Dendritic cell treated with granulocyte-macrophage colony-stimulating factor and Interleukin-4, amounts not matched to agents 40 ng/mL and 50 ng/mL, for 4 days (primary cell): ENCODE results near the gene GALNT2.
A peak's percentile ranks its signal among the peaks of the same experiment; 100 is the strongest.

Source experiments
- H3K27ac Mint-ChIP-seq: one replicate; pipeline ENCODE4 v1.8.0; 2022; ENCODE audit warnings: mild to moderate bottlenecking, mixed read lengths
- H3K27me3 Mint-ChIP-seq: one replicate; pipeline ENCODE4 v1.8.0; 2022; ENCODE audit warnings: mild to moderate bottlenecking, mixed read lengths
- H3K36me3 Mint-ChIP-seq: one replicate; pipeline ENCODE4 v1.8.0; 2022; ENCODE audit warnings: low read depth, mixed read lengths
- H3K4me1 Mint-ChIP-seq: one replicate; pipeline ENCODE4 v1.8.0; 2022; ENCODE audit warnings: low read depth, mixed read lengths
- H3K4me3 Mint-ChIP-seq: one replicate; pipeline ENCODE4 v1.8.0; 2022; ENCODE audit warnings: mild to moderate bottlenecking, moderate library complexity, mixed read lengths
- H3K9me3 Mint-ChIP-seq: one replicate; pipeline ENCODE4 v1.8.0; 2022; ENCODE audit warnings: mixed read lengths
- intact Hi-C: fragments of 100-400 bp; cut with micrococcal nuclease; formaldehyde crosslinking; loops from one replicate; pipeline ENCODE4 v1.15.0; 2022

Gene GALNT2

DNA sequence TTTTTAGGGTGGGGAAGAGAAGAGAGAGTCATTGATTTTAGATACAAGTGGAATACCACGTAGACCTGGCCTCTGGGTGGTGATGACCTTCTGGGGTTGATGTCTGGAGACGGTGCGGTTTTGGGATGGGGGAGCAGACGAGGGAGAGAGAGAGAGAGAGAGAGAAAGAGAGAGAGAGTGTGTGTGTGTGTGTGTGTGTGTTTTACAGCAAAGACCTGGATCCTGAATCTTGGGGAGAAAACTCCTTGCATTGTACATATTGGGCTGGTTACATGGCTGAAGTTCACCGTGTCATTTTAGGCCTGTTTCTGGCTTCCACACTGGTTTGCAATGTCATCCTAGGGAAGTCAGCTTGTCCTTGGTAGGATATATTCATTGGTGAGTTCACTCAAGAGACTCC, 89.0 kb downstream of the GALNT2 start:
- no peak overlapping the region for H3K27ac Mint-ChIP-seq
- H3K4me3 Mint-ChIP-seq: no peak overlapping the region
- no peaks in the 10 kb centered on the region for H3K36me3 Mint-ChIP-seq
- intact Hi-C loops: no loop called here
- H3K9me3 Mint-ChIP-seq: no peaks in the 10 kb centered on the region
- H3K4me1 Mint-ChIP-seq: peaks cover 68% of the 10 kb centered on the region
- no peaks in the 10 kb centered on the region for H3K27me3 Mint-ChIP-seq

DNA sequence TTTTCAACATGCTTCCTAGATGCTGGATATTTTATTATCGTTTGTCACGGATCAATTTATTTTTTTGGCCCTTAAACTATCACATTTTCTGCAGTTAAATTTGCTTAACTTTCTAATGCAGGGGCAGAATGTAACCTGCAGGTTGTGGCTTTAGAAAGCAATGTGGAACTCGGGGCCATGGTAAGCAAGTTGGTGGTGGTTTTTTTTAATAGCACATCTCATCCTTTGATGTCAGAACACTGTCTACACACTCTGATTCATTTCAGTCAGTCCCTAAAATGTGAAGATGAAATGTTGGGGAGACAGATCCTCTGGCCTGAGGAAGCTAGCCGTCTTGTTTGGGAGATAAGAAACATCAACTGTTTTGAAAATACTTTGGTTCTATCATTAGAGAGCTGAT, 89.5 kb downstream of the GALNT2 start:
- peaks cover 67% of the 10 kb centered on the region for H3K4me1 Mint-ChIP-seq
- H3K27me3 Mint-ChIP-seq: no peaks in the 10 kb centered on the region
- H3K9me3 Mint-ChIP-seq: no peaks in the 10 kb centered on the region
- H3K36me3 Mint-ChIP-seq: no peaks in the 10 kb centered on the region
- no peak overlapping the region for H3K4me3 Mint-ChIP-seq
- intact Hi-C loops: no loop called here
- no peak overlapping the region for H3K27ac Mint-ChIP-seq

DNA sequence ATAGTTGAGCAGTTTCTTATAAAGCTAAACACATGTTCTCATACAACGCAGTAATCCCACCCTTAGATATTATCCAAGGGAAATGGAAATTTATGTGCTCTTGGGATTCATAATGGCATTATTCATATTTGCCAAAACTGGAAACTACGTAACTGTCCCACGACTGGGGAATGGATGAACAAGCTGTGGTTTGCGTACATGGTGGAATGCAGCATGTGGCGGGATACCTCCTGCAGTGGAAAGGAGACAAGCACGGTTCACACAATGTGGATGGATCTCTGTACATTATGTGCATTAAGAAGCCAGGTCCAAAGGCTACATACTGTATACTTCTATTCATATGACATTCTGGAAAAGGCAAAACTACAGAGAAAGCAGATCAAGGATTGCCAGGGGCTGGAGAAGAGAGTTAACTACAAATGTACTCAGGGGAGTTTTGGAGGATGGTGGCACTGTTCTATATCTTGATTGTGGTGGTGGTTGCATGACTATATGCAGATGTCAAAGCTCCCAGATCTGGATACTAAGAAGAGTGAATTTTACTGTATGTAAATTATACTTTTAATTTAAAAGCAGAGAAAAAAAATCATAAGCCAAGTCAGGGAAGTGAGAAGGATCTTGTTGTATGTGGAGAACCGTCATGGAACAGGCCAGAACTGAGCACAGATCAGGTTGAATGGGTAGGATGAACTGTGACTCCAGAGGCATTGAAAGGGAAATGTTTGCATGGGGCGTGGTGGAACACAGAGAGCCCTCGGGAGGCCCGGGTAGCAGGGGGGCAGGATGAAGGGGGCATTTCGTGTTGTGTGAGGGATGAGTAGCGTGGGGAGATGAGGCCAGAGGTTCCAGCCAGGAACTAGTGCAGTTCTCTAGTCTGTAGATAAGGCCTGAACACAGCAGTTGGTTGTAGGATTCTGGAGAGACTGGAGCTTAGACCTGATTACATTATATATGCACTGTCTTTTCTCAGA, 90.7 kb downstream of the GALNT2 start:
- Mint-ChIP-seq H3K36me3 (no peaks in the 10 kb centered on the region), H3K4me1 (peaks cover 68% of the 10 kb centered on the region), H3K9me3 (no peaks in the 10 kb centered on the region), H3K4me3 (no peak overlapping the region), H3K27ac (no peak overlapping the region), H3K27me3 (no peaks in the 10 kb centered on the region)
- intact Hi-C loops: no loop called here

- intact Hi-C loops: no loop called here
- no peaks in the 10 kb centered on the region for H3K27me3 Mint-ChIP-seq
- H3K36me3 Mint-ChIP-seq: no peaks in the 10 kb centered on the region
- H3K4me1 Mint-ChIP-seq: peaks cover 63% of the 10 kb centered on the region
- no peak overlapping the region for H3K4me3 Mint-ChIP-seq
- H3K27ac Mint-ChIP-seq: no peak overlapping the region
- no peaks in the 10 kb centered on the region for H3K9me3 Mint-ChIP-seq
Observed at GRCh38 chr1:230158415-230159291, 91.6 kb downstream of the GALNT2 start.

- Mint-ChIP-seq H3K27ac (no peak overlapping the region), H3K4me1 (peaks cover 62% of the 10 kb centered on the region), H3K9me3 (no peaks in the 10 kb centered on the region), H3K27me3 (no peaks in the 10 kb centered on the region), H3K36me3 (no peaks in the 10 kb centered on the region), H3K4me3 (no peak overlapping the region)
- intact Hi-C loops: no loop called here
Observed at GRCh38 chr1:230159580-230159979, 92.5 kb downstream of the GALNT2 start.

DNA sequence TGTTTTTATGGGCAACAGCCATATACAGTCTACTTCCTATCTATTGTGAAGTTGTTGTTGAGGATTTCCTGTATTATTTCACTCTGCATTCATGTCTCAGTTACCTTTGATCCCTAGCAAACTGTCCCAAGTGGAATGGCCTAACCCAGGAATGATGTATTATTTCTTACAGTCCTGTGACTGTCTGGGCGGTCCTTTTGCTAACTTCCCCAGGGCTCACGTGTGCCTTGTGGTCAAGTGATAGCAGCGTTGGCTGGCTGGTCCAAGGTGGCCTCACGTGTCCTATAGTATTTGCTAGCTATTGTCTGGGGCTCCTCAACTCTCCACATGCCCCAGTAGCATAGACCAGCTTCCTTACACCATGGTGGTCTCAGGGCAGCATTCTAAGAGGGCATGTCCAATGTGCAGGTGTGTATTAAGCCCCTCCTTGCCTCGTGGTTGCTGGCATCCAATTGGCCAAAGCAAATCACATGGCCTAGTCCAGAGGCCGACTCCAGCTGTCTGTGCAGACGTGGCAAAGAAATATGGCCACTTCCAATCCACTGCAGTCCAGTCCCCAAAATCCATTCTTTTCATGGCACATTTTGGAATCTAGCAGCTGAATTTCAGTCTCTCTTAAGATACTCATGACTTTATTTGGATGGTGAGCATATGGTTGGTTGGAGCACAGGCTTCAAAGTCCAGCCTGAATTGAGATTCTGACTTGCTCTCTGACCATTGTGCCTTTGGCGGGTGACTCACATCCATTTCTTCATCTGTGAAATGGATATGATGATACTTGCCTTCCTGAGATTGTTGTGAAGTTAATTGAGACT, 94.1 kb downstream of the GALNT2 start:
- H3K27ac Mint-ChIP-seq: peak overlapping the region; percentile 17
- peaks cover 56% of the 10 kb centered on the region for H3K4me1 Mint-ChIP-seq
- intact Hi-C loops: no loop called here
- H3K27me3 Mint-ChIP-seq: no peaks in the 10 kb centered on the region
- no peak overlapping the region for H3K4me3 Mint-ChIP-seq
- H3K9me3 Mint-ChIP-seq: no peaks in the 10 kb centered on the region
- H3K36me3 Mint-ChIP-seq: no peaks in the 10 kb centered on the region

DNA sequence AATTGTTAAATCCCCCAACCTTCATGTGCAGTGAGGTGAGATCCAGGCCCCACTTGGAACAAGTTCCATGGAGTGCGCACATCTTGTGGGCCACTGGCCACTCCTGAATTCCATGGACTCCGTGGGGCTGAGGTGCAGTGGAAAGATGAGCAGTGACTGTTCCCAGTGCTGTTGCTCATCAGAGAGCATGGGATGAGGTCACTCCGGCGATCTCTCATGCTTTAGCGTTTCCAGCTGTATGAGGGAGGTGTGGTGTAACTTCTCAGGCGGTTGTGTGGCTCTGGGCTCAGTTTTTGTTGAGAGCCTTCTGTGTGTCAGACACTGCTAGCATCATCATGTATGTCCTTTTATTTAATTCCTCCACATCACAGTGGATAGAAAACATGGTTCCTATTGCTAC, 96.2 kb downstream of the GALNT2 start:
- intact Hi-C loops: no loop called here
- Mint-ChIP-seq H3K4me3 (no peak overlapping the region), H3K9me3 (no peaks in the 10 kb centered on the region), H3K36me3 (no peaks in the 10 kb centered on the region), H3K27ac (no peak overlapping the region), H3K4me1 (peaks cover 58% of the 10 kb centered on the region), H3K27me3 (no peaks in the 10 kb centered on the region)

DNA sequence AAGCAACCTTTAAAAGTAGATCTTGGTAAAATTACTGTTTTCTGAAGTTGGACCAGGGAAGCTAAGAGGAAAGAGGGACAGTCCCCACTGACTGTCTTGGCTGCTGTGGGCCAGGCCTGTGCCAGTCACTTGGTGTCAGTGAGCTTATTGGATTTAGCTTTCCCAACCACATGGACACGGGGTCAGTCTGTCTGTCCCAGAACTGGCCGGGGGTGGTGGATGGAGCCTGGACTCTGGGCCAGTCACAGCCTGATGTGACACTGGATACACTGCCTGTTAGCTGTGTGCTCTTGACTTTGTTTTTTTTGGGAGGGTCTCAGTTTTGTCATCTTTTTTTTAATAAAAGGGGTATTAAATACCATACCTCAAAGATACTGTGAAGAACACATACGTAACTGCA, 96.7 kb downstream of the GALNT2 start:
- H3K27ac Mint-ChIP-seq: no peak overlapping the region

DNA sequence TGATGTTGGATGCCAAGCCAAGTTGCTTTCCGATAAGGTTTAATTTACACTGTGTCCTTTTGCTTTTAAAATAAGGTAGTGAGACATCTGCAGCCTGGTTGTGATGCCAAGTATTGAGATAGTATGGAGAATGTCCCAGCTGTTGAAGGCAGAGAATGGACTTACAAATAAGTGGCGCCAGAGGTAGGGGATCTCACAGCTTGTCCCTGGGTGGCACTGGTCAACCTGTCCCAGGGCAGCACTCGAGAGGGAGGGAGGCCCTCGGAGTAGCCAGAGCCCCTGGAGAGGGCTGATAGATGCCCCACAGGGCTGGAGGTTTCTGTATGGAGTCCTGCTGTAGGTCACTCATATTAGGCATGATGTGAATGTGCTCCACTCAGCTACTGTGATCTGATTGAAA, 98.5 kb downstream of the GALNT2 start:
- Mint-ChIP-seq H3K4me3 (no peak overlapping the region), H3K27me3 (no peaks in the 10 kb centered on the region), H3K27ac (no peak overlapping the region), H3K4me1 (peaks cover 52% of the 10 kb centered on the region), H3K36me3 (no peaks in the 10 kb centered on the region), H3K9me3 (no peaks in the 10 kb centered on the region)
- intact Hi-C loops: loop anchor here (5.0 kb wide), 2 partner anchors 58 to 503 kb away; no protein-coding TSS in a partner anchor

More for the DNA sequence above, 96.7 kb downstream of the GALNT2 start:
- no peaks in the 10 kb centered on the region for H3K9me3 Mint-ChIP-seq
- H3K4me1 Mint-ChIP-seq: peaks cover 53% of the 10 kb centered on the region
- no peaks in the 10 kb centered on the region for H3K36me3 Mint-ChIP-seq
- intact Hi-C loops: no loop called here
- H3K27me3 Mint-ChIP-seq: no peaks in the 10 kb centered on the region
- no peak overlapping the region for H3K4me3 Mint-ChIP-seq

DNA sequence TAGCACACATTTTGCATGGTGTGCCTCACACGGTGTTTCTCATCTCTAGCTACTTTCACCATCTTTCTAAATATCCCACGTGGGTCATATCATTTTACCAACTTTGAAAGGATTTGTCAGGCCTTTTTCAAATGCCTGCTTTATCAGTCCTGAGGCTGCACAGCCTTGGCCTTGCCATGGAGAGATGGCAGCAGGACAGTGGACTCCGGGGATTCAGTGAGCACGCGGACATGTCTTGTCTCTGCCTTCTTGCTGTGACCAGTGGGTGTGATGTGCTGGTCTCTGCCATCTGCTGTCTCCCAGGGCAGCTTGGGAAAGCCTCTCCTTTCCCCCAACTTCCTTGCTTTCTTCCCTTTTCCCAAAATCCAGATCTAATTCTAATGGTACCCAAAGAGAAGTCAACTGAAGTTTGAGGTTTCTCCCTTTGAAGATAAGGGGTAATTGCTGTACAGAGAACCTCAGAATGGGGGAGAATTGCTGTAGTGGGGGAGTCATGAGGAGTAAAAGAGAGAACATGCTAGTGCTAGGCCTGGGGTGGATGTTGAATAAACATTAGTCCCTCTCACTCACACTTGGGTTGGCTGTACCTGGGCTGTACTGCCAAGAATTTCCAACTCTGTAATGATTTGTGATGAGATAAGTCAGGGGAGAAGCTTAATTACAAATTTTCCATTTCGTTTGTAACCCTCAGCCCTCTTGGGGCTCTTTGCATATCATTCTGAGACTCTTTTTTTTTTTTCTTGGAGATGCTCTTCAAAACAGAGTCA, 99.5 kb downstream of the GALNT2 start:
- Mint-ChIP-seq H3K36me3 (no peaks in the 10 kb centered on the region), H3K9me3 (no peaks in the 10 kb centered on the region), H3K27ac (no peak overlapping the region), H3K4me1 (peaks cover 45% of the 10 kb centered on the region), H3K27me3 (no peaks in the 10 kb centered on the region), H3K4me3 (no peak overlapping the region)
- intact Hi-C loops: loop anchor here (5.0 kb wide), 2 partner anchors 59 to 504 kb away; no protein-coding TSS in a partner anchor

DNA sequence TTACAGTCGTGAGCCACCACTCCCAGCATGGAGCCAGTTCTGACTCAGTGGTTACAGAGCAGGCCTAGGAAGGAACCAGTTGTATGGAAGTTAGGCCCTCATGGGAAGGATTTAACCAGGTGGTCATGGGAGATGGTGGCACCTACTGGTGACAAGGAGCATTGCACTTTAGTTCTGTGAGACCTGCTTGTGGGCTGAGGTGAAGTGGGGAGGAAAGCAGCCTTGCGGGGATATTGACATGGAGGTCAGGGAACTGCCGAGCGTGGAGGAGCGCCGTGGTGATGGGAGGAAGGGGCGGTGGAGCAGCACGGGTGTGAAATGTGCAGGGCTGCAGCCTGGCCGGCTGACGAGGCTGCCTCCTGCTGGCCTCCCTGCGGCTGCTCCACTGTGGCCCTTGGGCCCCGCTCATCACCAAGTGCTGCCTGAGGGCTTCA, 100.4 kb downstream of the GALNT2 start:
- no peak overlapping the region for H3K27ac Mint-ChIP-seq

DNA sequence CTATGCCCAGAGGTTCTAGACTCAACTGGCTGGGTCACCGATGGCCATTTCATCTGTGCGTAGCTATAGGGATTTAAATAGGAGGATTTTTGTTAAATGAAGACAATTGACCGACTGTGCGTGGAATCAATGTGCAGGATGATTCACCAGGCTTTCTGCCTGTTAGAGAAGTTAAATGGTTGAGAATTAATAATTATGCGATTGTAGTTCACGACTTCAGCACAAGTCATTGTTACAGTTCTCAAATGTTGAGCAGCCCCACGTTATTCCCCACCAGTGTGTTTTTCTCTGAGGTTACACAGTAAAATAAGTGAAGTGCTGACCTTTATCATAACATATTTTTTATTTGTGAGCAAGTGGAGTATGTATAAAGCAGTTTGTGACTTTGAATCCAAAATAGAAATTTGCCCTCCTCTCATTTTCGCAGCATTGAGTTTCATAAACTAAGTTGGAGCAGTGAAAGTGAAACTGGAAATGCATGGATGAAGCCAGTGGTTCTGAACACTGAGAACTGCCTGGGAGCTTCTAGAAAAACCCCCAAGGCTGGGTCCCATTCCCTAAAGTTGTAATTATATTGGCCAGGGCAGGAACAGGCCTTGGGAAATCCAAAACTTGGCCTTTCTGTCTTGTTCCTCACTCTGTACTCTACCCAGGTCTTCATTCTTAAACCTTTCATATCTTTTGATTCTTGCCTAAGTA, 102.6 kb downstream of the GALNT2 start:
- intact Hi-C loops: loop anchor here (5.0 kb wide), 2 partner anchors 62 to 507 kb away; no protein-coding TSS in a partner anchor
- Mint-ChIP-seq H3K27ac (peak overlapping the region; percentile 32), H3K36me3 (no peaks in the 10 kb centered on the region), H3K27me3 (no peaks in the 10 kb centered on the region), H3K4me3 (peak overlapping the region; percentile 28), H3K9me3 (no peaks in the 10 kb centered on the region), H3K4me1 (peaks cover 44% of the 10 kb centered on the region)

More for the DNA sequence above, 100.4 kb downstream of the GALNT2 start:
- Mint-ChIP-seq H3K4me3 (no peak overlapping the region), H3K9me3 (no peaks in the 10 kb centered on the region), H3K27me3 (no peaks in the 10 kb centered on the region), H3K36me3 (no peaks in the 10 kb centered on the region), H3K4me1 (peaks cover 44% of the 10 kb centered on the region)
- intact Hi-C loops: loop anchor here (5.0 kb wide), 2 partner anchors 60 to 505 kb away; no protein-coding TSS in a partner anchor
